MM.1S (cell line): Measurements from ENCODE around the gene BIRC5.

Experiments used
- DNase-seq: peaks from one replicate; pipeline ENCODE4 v3.0.0-alpha.2; 2015
- H2AFZ ChIP-seq: fragments of 300-600 bp; sonication (generic); 2 replicates; pipeline ENCODE4 v1.6.0; 2016; ENCODE audit warnings: antibody characterized with exemption, low read length
- H3F3A ChIP-seq: fragments of 300-600 bp; sonication (generic); 2 replicates; pipeline ENCODE4 v1.6.1; 2016; ENCODE audit warnings: mild to moderate bottlenecking, antibody characterized with exemption, low read length, moderate library complexity, mixed read lengths; ENCODE audit not compliant: insufficient read depth
- H3K27ac ChIP-seq: fragments of 300-600 bp; sonication (generic); 2 replicates; pipeline ENCODE4 v1.5.1; 2016; ENCODE audit warnings: mild to moderate bottlenecking, low read length
- H3K27me3 ChIP-seq: fragments of 300-600 bp; sonication (generic); replicated peaks from 2 replicates; pipeline ENCODE4 v1.6.0; 2016; ENCODE audit warnings: low read length; ENCODE audit not compliant: insufficient read depth
- H3K36me3 ChIP-seq: fragments of 300-600 bp; sonication (generic); replicated peaks from 2 replicates; pipeline ENCODE4 v1.6.1; 2016; ENCODE audit warnings: mild to moderate bottlenecking, low read length, mixed read lengths; ENCODE audit not compliant: insufficient read depth
- H3K4me1 ChIP-seq: fragments of 300-600 bp; sonication (generic); 2 replicates; pipeline ENCODE4 v1.6.1; 2016; ENCODE audit warnings: low read length, mixed read lengths
- H3K4me2 ChIP-seq: fragments of 300-600 bp; sonication (generic); 2 replicates; pipeline ENCODE4 v1.6.0; 2016; ENCODE audit warnings: low read depth, low read length
- H3K4me3 ChIP-seq: fragments of 300-600 bp; sonication (generic); 2 replicates; pipeline ENCODE4 v1.5.1; 2016; ENCODE audit warnings: low read length, mixed read lengths
- H3K79me2 ChIP-seq: fragments of 300-600 bp; sonication (generic); 2 replicates; pipeline ENCODE4 v1.6.1; 2016; ENCODE audit warnings: mixed run types, low read length, mixed read lengths
- H3K9ac ChIP-seq: fragments of 300-600 bp; sonication (generic); 2 replicates; pipeline ENCODE4 v1.6.1; 2016; ENCODE audit warnings: low read length, mixed read lengths
- H3K9me2 ChIP-seq: fragments of 300-600 bp; sonication (generic); replicated peaks from 2 replicates; pipeline ENCODE4 v1.6.1; 2016; ENCODE audit warnings: mild to moderate bottlenecking, low read length, mixed read lengths; ENCODE audit not compliant: insufficient read depth
- H3K9me3 ChIP-seq: fragments of 300-600 bp; sonication (generic); replicated peaks from 2 replicates; pipeline ENCODE4 v1.6.1; 2016; ENCODE audit warnings: mild to moderate bottlenecking, low read length, mixed read lengths; ENCODE audit not compliant: insufficient read depth
- H4K20me1 ChIP-seq: fragments of 300-600 bp; sonication (generic); 2 replicates; pipeline ENCODE4 v1.6.1; 2016; ENCODE audit warnings: mild to moderate bottlenecking, low read length, moderate library complexity, mixed read lengths; ENCODE audit not compliant: insufficient read depth
- CTCF ChIP-seq: fragments of 300-600 bp; sonication (generic); IDR thresholded peaks from 2 replicates; pipeline ENCODE4 v1.5.1; 2016; ENCODE audit warnings: antibody characterized with exemption, low read length, mixed read lengths
- EZH2 ChIP-seq: fragments of 300-600 bp; sonication (generic); optimal IDR thresholded peaks from 2 replicates; pipeline ENCODE3; 2017; ENCODE audit warnings: low read depth, mild to moderate bottlenecking, antibody characterized with exemption, low read length, mixed read lengths
- EZH2phosphoT487 ChIP-seq: fragments of 300-600 bp; sonication (generic); IDR thresholded peaks from 2 replicates; pipeline ENCODE4 v1.6.1; 2018; ENCODE audit warnings: antibody characterized with exemption, low read length

BIRC5 gene

GRCh38 chr17:78204387-78205123 is 9.5 kb upstream of the BIRC5 start:
- H3K9me2 ChIP-seq: no peaks in the 10 kb centered on the region
- no peaks in the 10 kb centered on the region for H3K9me3 ChIP-seq
- no peaks in the 10 kb centered on the region for H3K36me3 ChIP-seq
- H3K79me2 ChIP-seq: no peaks in the 10 kb centered on the region
- no peaks in the 10 kb centered on the region for H3F3A ChIP-seq
- no peaks in the 10 kb centered on the region for H4K20me1 ChIP-seq
- TF ChIP-seq CTCF (no peak), EZH2phosphoT487 (no peak), EZH2 (no peak)
- H3K9ac ChIP-seq: no peak overlapping the region
- H3K4me3 ChIP-seq: no peak overlapping the region
- no peak overlapping the region for H3K4me2 ChIP-seq
- H3K27ac ChIP-seq: no peak overlapping the region
- no peaks in the 10 kb centered on the region for H3K27me3 ChIP-seq
- H2AFZ ChIP-seq: no peak overlapping the region
- no peaks in the 10 kb centered on the region for H3K4me1 ChIP-seq
- DNase-seq: no peak

- H3F3A ChIP-seq: no peaks in the 10 kb centered on the region
- H3K79me2 ChIP-seq: no peaks in the 10 kb centered on the region
- H3K9me3 ChIP-seq: no peaks in the 10 kb centered on the region
- TF ChIP-seq EZH2phosphoT487 (no peak), CTCF (no peak), EZH2 (no peak)
- no peaks in the 10 kb centered on the region for H4K20me1 ChIP-seq
- no peak overlapping the region for H3K4me3 ChIP-seq
- H3K27ac ChIP-seq: no peak overlapping the region
- no peaks in the 10 kb centered on the region for H3K4me1 ChIP-seq
- no peaks in the 10 kb centered on the region for H3K9me2 ChIP-seq
- no peak overlapping the region for H3K4me2 ChIP-seq
- no peaks in the 10 kb centered on the region for H3K36me3 ChIP-seq
- no peak for DNase-seq
- no peak overlapping the region for H3K9ac ChIP-seq
- H2AFZ ChIP-seq: no peak overlapping the region
- H3K27me3 ChIP-seq: no peaks in the 10 kb centered on the region
These were observed 8.8 kb upstream of the BIRC5 start for GRCh38 chr17:78205124-78205775.

GRCh38 chr17:78206298-78206697 is 7.8 kb upstream of the BIRC5 start:
- Histone ChIP-seq H3K27me3 (no peaks in the 10 kb centered on the region), H3K9me3 (no peaks in the 10 kb centered on the region), H3K9ac (no peak overlapping the region), H3K4me1 (no peaks in the 10 kb centered on the region), H3K4me2 (no peak overlapping the region), H2AFZ (no peak overlapping the region), H3K36me3 (no peaks in the 10 kb centered on the region), H3K4me3 (no peak overlapping the region), H3K27ac (no peak overlapping the region), H4K20me1 (no peaks in the 10 kb centered on the region), H3K9me2 (no peaks in the 10 kb centered on the region), H3K79me2 (no peaks in the 10 kb centered on the region), H3F3A (no peaks in the 10 kb centered on the region)
- TF ChIP-seq EZH2phosphoT487: no peak
- TF ChIP-seq EZH2: no peak
- no peak for TF ChIP-seq CTCF
- no peak for DNase-seq
